Cardiac septum (tissue), 1 donor: ENCODE measurements around the gene OBP2A. TPM values are rescaled to one million over a fixed set of nuclear protein-coding genes. Genes with fewer than 3 reads are reported as not detected.
"Not testable (repeated sequence)": the region's sequence is repeated elsewhere in the genome, so short reads cannot be mapped to it uniquely, and the experiment has no call there.

Source experiments
- DNase-seq: peaks from one replicate; pipeline ENCODE4 v3.0.0-alpha.2; 2020; ENCODE audit warnings: low spot score
- intact Hi-C: fragments of 100-400 bp; cut with DNase I; formaldehyde crosslinking; loops from one replicate; pipeline ENCODE4 v1.14.0; 2022
- total RNA-seq: library from RNA; stranded (reverse); fragmentation: NEBNext Ultra II Directional; extraction: Animal tissue kit (Norgen Biotek cat#: 25700); gene quantifications from one replicate; pipeline ENCODE4 v1.2.1, GENCODE V29; 2021
- donor health status: DM: no; HTN: no; CAD: no.

OBP2A gene
- total RNA-seq, 1 donor from 2014 or later = not detected

DNA sequence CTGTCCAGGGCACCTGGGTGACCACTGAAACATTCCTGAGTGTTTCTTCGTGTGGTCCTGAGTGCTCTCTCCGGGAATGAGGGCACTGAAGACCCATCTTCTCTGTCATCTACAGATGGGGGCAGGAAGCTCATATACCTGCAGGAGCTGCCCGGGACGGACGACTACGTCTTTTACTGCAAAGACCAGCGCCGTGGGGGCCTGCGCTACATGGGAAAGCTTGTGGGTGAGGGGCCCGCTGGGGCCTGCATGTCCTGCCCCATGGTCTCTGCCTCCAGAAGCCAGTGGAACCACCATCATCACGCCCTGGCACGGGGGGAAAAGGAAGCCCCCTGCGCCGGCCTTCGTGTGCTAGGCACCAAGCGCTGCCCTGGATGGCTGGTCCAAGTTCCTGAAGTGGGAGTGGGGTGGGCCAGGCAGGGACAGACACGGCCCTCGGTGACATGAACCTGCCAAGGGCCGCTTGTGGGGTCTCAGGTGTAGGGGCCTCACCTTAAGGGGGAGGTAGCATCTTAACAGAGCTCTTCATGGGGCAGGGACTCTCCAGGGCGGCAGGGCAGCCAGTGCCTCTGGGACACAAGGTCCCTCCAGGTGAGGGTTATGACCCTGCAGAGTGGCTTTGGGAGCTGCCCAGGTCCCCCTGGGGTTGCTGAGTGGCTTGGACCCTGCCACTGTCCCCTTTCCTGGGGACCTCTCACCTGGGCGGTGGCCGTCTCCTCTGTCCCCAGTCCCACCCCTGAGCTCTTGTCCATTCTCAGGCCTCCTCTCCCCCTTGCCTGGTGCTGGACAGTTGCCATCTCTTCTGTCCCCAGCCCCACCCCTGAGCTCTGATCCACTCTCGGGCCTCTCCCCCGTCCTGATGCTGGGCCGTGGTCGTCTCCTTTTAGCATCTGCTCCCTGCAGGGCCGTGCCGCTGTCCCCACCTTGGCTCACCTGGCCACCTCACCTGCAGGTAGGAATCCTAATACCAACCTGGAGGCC, 2.1 kb downstream of the OBP2A start:
- DNase-seq = no peak
- intact Hi-C loops = no loop called here

DNA sequence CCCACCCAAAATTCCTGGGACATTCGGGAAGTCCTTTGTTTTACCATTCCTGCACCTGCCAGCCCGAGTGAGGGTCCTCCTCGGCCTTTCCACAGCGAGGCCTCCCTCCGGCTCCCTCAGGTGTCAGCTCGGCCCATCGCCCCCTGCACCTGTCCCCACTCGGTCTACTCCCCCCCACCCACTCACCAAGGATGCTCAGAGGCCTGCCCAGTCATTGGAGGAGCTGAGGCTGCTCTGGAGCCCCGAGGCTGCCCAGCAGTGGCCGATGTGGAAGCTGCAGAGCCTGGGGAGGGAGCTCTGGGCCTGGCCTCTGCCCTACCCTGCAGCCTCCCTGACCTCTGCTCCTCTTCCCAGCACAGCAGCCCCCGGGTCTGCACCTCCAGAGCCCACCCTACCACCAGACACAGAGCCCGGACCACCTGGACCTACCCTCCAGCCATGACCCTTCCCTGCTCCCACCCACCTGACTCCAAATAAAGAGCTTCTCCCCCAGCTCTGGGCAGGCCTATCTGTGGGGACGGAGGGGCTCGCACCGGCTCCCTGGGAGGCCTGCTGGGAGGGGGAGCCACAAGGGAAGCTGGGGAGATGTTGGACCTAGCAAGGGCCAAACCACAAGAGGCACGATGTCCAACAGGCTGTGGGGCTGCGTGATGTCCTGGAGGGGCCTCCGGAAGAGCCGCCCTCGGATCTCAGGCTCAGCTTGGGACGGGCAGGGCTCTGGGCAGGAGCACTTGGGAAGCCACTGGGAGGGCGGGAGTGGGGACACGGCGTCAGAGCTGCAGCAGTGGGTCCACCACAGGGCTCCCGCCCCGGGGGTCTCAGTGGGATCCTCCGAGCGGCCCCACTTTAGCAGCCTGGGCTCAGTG, 3.8 kb downstream of the OBP2A start:
- DNase-seq, intact Hi-C loops: not testable (repeated sequence)

DNA sequence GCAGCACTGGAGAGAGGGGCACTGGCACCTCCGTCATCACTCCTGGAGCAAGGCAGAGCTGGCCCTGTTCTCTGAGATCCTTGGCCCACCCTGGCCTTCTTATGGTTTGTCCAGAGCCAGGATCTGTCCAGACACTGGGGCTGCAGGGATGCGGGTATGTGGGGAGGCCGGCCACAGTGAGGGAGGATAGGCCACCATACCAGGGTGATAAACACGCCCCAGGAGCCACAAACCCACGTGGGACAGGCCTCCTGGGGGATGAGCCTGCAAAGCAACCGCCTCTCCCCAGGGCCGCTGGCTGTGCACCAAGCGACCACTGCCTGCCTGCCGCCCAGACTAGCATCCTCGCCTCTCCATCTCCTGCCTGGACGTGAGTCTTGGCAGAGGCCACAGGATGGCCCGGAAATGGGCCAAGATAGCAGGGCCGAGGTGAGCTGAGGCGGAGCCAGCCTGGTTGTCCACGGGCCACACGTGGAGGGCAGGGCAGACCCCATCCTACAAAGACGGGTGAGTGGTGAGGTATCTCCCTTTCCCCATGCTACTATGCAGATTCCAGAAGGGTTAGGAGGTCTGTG, 4.5 kb downstream of the OBP2A start:
- intact Hi-C loops = no loop called here
- no peak for DNase-seq

DNA sequence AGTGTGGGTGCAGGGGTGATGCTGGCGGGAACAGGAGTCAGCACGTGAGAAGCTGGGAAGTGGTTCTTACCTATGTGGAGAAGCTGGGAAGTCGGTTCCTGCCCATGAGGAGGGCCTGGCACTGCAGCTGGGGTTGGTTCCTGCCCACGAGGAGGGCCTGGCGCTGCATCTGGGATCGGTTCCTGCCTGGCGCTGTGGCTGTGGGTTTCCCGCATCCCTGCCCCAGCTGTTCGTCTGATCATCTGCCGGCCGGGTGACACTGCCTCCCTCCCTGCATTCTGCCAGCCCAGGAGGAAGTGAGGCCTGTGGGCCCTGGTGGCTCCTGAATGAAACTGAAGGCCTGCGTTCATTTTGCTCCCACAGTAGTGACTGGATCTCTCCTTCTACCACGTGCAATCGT, 5.1 kb downstream of the OBP2A start:
- intact Hi-C loops = no loop called here
- DNase-seq = no peak

DNA sequence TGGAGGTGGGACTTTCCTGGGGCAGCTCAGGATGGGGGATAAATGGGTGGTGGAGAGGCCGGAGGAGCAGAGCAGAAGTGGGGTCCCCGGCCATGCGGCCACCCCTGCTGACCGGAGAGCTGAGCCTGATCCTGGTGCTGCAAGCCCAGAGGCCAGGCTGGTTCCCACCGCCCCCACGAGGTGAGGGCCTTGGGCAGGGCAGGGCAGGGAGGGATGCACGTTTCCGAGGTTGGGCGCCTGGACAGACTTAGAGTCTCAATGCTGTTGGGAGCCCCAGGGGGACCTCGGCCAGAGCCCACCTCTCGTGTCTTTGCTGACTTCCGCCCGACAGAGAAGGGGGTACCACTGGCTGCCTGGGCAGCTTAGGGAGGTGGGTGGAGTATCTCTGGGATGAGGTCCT, 5.5 kb downstream of the OBP2A start:
- no peak for DNase-seq
- intact Hi-C loops = no loop called here

DNA sequence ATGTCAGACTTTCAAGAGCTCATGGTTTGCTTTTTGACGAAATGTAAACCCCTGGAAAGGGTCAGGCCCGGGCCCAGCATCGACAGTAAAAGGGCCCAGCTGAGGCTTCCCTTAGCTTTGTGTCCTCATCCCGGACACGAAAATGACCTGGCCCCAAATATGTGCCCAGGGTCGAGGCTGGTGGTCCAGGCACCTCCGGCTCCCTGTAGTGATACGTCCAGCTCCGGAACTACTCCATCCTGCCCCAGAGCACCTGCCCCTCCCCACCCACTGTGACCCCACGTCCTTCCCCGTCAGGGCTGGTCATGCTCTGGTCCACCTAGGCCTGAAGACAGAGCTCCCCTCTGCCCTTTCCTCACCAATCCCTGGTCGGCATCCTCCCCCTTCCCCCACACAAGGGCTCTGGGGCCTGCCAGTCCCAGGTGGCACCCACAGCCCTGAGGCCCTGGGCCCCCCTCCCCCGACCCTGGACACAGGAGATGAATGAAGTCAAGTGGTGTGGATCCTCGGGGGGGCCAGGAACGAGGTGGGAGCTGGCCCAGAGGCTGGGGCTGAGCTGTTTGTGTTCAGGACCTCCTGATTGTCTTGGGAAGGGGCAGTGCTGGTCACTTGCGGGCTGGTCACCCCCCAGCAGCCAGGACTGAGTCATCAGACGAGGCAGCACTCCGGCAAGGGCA, 6.2 kb downstream of the OBP2A start:
- no peak for DNase-seq
- intact Hi-C loops = no loop called here

DNA sequence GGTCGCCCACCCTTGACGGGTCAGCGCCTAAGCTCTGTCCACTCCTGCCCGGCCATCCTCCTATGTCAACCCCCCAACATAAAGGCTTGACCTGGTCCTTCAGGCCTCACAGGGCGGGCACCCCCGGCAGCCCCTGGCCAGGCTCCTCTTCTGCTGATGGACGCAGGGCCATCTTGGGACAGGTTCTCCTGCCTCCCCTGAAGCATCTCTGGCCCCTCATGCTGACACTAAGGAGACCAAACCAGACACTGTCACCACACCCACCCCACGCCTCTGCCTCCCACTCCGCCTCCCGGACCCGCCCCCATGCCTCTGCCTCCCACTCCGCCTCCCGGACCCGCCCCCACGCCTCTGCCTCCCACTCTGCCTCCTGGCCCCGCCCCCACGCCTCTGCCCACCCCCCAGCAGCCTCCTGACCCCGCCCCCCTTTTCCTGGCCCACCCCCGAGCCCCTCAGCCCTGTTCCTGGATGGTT, 6.8 kb downstream of the OBP2A start:
- no peak for DNase-seq
- intact Hi-C loops = no loop called here

DNA sequence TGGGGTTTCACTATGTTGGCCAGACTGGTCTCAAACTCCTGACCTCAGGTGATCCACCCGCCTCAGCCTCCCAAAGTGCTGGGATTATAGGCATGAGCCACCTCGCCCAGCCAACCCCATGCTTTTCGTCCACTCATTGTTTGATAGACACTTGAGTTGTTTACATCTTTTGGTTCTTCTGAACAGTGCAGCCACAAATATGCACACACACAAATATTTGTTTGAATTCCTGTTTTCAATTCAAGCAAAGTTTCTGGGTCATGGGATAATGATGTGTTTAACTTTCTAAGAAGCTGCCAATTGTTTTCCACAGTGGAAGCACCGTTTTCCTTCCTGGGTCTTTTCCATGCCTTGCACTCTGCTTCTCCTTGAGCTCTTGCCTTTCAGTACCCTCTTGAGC, 8.8 kb downstream of the OBP2A start:
- intact Hi-C loops = no loop called here
- no peak for DNase-seq

DNA sequence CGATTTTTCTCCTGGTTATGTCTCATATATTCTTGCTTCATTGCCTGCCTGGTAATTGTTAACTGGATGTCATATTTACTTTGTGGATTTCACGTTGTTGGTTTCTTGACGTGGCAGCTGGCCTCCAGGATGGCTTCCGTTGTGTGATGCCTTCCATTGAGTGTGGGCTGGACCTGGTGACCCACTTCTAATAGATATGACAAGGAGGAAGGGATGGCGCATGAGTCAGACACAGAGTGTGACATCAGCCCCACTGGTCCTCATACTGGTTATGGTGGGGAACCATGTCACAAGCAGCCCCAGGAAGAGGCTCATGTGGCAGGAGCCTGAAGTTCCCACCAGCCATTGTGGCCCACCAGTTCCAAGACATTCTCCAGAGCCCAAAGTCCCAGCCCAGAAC, 9.3 kb downstream of the OBP2A start:
- intact Hi-C loops = no loop called here
- DNase-seq = no peak

DNA sequence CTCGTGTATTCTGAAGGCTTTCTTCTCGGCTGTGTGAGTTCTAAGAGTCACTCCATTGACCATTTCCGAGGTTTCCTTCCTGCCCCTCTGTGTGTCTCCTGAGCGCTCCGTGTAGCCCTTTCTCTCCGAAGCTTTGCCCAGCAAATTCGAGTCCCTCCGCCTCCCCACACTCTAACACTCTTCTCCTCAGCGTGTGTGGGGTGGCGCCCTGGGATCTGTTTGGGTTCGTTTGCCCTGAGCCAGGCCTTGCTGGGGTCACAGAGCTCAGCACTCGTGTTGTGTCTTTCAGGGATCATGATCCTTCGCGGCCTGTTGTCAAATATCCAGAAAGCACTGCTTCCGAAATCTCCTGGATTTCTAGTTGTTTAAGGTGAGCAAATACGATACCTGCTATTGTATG, 10.0 kb downstream of the OBP2A start:
- intact Hi-C loops = no loop called here
- no peak for DNase-seq

DNA sequence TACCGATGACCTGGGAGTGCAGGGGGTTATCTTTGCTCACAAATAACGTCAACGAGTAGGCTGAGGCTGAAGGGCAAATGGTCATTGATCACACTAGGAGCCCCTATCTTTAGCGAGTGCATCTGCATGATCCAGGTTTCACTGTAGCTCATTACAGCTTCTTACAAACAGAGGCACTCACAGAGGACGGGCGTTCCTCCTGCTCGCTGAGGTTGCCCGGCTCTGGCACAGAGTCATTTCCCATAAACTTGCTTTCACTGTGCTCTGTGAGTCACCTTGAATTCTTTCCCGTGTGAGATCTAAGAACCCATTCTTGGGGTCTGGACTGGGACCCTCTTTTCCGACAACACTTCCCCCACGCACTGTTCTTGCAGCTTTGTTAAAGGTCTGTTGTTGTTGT, 13.7 kb downstream of the OBP2A start:
- intact Hi-C loops = no loop called here
- no peak for DNase-seq

DNA sequence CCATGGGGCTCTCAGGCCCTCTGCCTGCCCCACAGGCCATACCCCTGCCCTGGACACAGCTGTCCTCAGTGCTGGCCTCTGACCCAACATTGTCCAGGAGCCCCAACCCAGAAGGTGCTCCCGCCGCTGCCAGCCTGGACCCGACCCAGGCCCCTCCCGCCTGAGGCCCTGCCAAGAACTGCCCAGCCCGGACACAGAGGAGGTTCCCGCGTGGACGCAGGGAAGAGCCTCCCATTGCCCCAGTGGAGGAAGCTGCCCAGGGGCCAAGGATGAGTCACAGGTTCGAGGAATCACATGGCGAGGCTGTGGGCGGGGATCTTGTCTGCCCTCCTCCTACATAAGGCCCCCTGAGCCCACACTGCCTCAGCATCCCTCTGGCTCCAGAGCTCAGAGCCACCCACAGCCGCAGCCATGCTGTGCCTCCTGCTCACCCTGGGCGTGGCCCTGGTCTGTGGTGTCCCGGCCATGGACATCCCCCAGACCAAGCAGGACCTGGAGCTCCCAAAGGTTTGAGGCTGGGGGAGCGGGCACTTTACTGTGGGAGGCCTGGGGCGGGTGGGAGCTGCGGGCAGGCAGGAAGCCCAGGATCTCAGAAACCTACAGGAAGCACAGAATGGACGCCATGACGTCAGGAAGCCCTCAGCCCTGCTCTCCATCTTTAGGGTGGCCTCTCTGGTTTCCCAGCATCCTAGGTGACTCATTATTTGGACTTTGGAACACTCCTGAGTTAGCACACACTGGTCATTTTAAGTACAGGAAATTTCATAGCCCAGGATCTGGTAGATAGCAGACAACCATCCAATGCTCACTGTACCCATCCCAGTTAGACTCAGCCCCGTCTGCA, 15.7 kb downstream of the OBP2A start, which contains the start of gene PAEP:
Gene PAEP, plus strand, starts transcription at position 366 of the 844 bp plus-strand sequence.
- no peak for DNase-seq
- intact Hi-C loops = no loop called here

DNA sequence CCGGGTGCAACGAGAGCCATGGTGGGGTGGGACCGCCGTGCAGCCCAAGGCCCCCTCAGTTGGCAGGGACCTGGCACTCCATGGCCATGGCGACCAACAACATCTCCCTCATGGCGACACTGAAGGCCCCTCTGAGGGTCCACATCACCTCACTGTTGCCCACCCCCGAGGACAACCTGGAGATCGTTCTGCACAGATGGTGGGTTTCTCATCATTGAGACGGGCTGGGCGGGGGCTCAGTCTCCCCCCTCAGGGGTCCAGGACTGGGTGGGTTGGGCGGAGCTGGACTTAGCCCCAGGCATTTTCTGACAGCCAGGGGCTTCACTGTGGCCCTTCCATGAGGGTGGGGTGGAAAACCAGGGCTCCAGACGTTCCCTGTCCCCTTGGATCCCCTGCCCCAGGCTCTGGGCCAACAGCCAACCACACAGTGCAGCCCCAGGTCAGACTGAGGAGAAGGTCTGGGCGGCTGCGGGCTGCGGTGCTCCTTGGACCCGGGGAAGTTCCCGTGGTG, 16.4 kb downstream of the OBP2A start:
- intact Hi-C loops = no loop called here

DNA sequence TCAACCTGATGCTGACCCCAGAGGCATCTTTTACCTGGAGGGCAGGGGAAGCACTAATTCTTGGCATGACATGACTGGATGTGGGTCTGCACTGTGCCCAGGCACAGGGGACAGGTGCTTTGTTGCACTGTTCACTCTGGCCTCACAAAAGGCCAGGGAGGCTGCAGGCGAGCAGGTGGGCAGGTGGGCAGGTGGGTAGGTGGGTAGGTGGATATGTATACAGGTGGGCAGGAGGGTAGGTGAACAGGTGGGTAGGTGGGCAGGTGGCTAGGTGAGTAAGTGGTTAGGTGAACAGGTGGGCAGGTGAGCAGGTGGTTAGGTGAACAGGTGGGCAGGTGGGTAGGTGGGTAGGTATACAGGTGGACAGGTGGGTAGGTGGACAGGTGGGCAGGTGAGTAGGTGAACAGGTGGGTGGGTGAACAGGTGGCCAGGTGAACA, 17.1 kb downstream of the OBP2A start:
- intact Hi-C loops = no loop called here

More for the DNA sequence above, 16.4 kb downstream of the OBP2A start:
- no peak for DNase-seq

DNA sequence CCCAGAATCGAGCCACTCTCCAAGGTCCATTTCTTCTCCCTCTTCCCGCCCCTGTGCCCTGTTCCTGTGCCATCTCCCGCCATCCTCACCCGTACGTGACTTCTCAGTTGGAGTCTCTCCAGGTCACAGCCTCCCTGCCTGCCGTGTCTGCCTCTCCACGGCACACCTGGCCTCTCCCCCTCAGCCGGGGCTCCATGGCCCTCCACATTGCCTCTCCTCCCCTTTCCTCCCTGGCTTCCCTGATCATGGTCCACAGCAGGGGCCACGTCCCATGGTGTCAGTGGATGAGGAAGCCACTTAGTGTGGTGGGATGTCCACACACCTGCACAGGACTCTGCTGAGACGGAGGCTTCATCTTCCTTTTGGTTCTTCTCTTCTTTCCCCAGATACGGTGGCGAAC, 17.9 kb downstream of the OBP2A start:
- DNase-seq = no peak
- intact Hi-C loops = no loop called here

More for the DNA sequence above, 17.1 kb downstream of the OBP2A start:
- DNase-seq = no peak

DNA sequence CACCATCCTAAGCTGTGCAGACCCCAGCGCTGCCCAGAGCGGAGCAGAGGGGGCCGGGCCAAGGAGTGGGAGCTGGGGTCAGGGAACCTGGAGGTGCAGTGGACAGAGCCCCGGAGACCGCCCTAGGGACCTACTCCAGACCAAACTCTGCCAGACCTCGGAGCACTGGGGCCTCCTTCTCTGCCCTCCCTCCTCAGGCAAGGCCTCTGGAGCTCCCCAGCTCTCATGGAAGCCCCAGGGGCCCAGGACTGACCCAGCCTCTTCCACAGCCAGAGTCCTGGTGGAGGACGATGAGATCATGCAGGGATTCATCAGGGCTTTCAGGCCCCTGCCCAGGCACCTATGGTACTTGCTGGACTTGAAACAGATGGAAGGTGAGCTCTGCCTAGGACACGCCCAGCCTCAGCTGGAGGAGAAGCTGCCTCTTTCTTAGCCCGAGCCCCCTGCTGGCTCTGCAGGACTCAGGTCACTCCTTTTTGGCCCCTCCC, 19.3 kb downstream of the OBP2A start:
- no peak for DNase-seq
- intact Hi-C loops = no loop called here

DNA sequence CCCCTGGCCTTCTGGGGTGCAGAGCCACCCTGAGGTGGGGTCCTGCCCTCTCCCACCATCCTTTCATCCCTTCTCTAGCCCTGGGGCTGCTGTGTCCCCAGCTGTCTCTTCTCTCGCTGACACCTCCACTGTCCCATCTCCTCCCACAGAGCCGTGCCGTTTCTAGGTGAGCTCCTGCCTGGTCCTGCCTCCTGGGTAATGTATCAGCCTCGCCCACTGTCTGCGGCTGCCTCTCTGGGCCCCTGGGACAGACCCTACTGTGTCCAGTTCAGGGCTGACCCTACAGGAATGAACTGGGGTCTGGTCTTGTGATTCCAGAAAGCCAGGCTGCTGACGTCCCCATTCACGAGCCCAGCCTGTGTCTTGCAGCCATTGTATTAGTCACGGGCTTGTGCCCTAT, 19.7 kb downstream of the OBP2A start:
- no peak for DNase-seq
- intact Hi-C loops = no loop called here

DNA sequence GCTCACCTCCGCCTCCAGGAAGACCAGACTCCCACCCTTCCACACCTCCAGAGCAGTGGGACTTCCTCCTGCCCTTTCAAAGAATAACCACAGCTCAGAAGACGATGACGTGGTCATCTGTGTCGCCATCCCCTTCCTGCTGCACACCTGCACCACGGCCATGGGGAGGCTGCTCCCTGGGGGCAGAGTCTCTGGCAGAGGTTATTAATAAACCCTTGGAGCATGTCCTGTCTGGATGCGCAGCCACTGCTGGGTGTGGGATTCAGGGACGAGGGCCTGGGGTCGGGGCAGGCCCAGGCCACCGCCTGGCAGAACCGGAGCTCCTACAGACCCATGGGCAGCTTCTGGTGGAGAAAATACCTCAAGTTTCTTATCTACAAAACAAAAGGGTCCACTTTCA, 20.6 kb downstream of the OBP2A start:
- DNase-seq = no peak
- intact Hi-C loops = no loop called here
